MCF 10A (cell line): ENCODE data around the gene NAIF1. TPM values are rescaled to one million over a fixed set of nuclear protein-coding genes. Genes with fewer than 3 reads are reported as not detected.

ENCODE experiments used
- BruUV-seq: library from RNA; stranded (reverse); fragments of 400-500 nt; replicated peaks from 2 replicates; lab custom pipeline; 2021; lab: Mats Ljungman, UMichigan
- CTCF ChIA-PET: fragments of 300-600 bp; sonication (Branson Sonifier 250); formaldehyde crosslinking; extraction: SDS; loops from one replicate; lab custom pipeline; 2021; ENCODE audit warnings: antibody characterized with exemption, inconsistent platforms; lab: Yijun Ruan, JAX
- POLR2A ChIA-PET: fragments of 300-600, 350-650 bp; sonication (Branson Sonifier 250); formaldehyde crosslinking; extraction: SDS; loops from one replicate; lab custom pipeline; 2020; ENCODE audit warnings: antibody characterized with exemption, inconsistent platforms; lab: Yijun Ruan, JAX
- DNase-seq: peaks from one replicate; pipeline ENCODE4 v3.0.0-alpha.2; 2018; ENCODE audit not compliant: unreplicated experiment
- H3K27ac Mint-ChIP-seq: one replicate; pipeline ENCODE4 v1.8.0; 2022; ENCODE audit warnings: mild to moderate bottlenecking, low read depth, mixed read lengths; ENCODE audit not compliant: unreplicated experiment
- H3K27me3 Mint-ChIP-seq: one replicate; pipeline ENCODE4 v1.8.0; 2022; ENCODE audit warnings: mixed read lengths; ENCODE audit not compliant: insufficient read depth, unreplicated experiment
- H3K36me3 Mint-ChIP-seq: one replicate; pipeline ENCODE4 v1.8.0; 2022; ENCODE audit warnings: mild to moderate bottlenecking, moderate library complexity, mixed read lengths; ENCODE audit not compliant: insufficient read depth, unreplicated experiment
- H3K4me1 Mint-ChIP-seq: one replicate; pipeline ENCODE4 v1.8.0; 2022; ENCODE audit warnings: mixed read lengths; ENCODE audit not compliant: insufficient read depth, unreplicated experiment
- H3K4me3 Mint-ChIP-seq: one replicate; pipeline ENCODE4 v1.8.0; 2022; ENCODE audit warnings: mild to moderate bottlenecking, moderate library complexity, mixed read lengths; ENCODE audit not compliant: unreplicated experiment
- H3K9me3 Mint-ChIP-seq: one replicate; pipeline ENCODE4 v1.8.0; 2022; ENCODE audit warnings: mixed read lengths; ENCODE audit not compliant: unreplicated experiment
- CTCF ChIP-seq: fragments of 200-600 bp; IDR thresholded peaks from one replicate; pipeline ENCODE4 v1.8.0; 2022; ENCODE audit warnings: antibody characterized with exemption, mild to moderate bottlenecking; ENCODE audit not compliant: unreplicated experiment
- intact Hi-C: fragments of 100-400 bp; cut with micrococcal nuclease; formaldehyde crosslinking; loops from 2 replicates; pipeline ENCODE4 v1.14.1; 2022
- total RNA-seq: library from RNA; stranded (reverse); gene quantifications from 2 replicates; pipeline ENCODE4 v1.2.3, GENCODE V29; 2022

NAIF1 gene
- total RNA-seq, 1 experiment from 2014 or later = 15.8 TPM

DNA sequence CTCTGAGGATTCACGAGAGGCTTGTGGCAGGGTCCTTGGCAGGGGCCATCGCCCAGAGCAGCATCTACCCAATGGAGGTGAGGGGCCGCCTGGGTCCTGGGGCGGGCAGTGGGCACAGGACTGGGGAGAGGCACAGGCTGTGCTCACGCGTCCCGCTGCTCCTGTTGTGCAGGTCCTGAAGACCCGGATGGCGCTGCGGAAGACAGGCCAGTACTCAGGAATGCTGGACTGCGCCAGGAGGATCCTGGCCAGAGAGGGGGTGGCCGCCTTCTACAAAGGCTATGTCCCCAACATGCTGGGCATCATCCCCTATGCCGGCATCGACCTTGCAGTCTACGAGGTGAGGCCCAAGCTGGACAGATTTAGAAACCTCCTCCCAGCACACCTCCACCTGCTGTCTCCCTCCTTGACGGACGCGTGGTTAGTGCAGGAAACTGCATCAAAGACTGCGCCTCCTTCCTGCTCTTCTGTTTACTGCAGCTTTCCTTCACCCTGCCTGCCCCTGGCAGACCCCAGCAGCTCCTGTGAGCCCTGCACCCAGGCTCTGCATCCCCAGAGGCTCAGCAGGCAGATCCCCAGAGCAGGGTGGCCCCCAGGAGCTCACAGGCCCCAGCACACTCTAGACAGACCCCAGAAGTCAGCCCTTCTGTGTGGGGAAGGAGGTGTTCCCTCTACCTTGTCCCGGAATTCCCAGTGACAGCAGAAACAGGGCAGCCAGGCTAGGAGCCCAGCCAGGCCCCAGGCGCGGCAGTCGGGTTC, 39.2 kb upstream of the NAIF1 start:
- no peaks in the 10 kb centered on the region for H3K4me1 Mint-ChIP-seq
- no peak for TF ChIP-seq CTCF
- no peak for DNase-seq
- CTCF ChIA-PET = interaction anchor here (0.6 to 6.6 kb wide), 3 partner anchors 10 to 71 kb away, joined by 4 to 62 read pairs (median 5); no protein-coding TSS in a partner anchor
- BruUV-seq = no TSS peak
- peaks cover 49% of the 10 kb centered on the region for H3K36me3 Mint-ChIP-seq
- no peak overlapping the region for H3K27ac Mint-ChIP-seq
- intact Hi-C loops = no loop called here
- H3K9me3 Mint-ChIP-seq = no peaks in the 10 kb centered on the region
- POLR2A ChIA-PET = no interaction called here
- no peak overlapping the region for H3K4me3 Mint-ChIP-seq
- H3K27me3 Mint-ChIP-seq = no peaks in the 10 kb centered on the region

- no peak overlapping the region for H3K27ac Mint-ChIP-seq
- intact Hi-C loops = no loop called here
- ChIA-PET CTCF (interaction anchor here (0.7 to 6.6 kb wide), 2 partner anchors 11 to 229 kb away, joined by 4 to 62 read pairs; no protein-coding TSS in a partner anchor), POLR2A (no interaction called here)
- no peak overlapping the region for H3K4me3 Mint-ChIP-seq
- no peaks in the 10 kb centered on the region for H3K27me3 Mint-ChIP-seq
- no peak for DNase-seq
- no peak for TF ChIP-seq CTCF
- H3K9me3 Mint-ChIP-seq = no peaks in the 10 kb centered on the region
- peaks cover 51% of the 10 kb centered on the region for H3K36me3 Mint-ChIP-seq
- no TSS peak for BruUV-seq
- no peaks in the 10 kb centered on the region for H3K4me1 Mint-ChIP-seq
These were observed 38.5 kb upstream of the NAIF1 start for GRCh38 chr9:128105538-128106175.

- ChIA-PET CTCF (interaction anchor here (0.7 to 6.6 kb wide), 2 partner anchors 12 to 16 kb away, joined by 3 to 62 read pairs; no protein-coding TSS in a partner anchor), POLR2A (no interaction called here)
- Mint-ChIP-seq H3K36me3 (peaks cover 52% of the 10 kb centered on the region), H3K9me3 (no peaks in the 10 kb centered on the region), H3K4me3 (no peak overlapping the region), H3K27me3 (no peaks in the 10 kb centered on the region), H3K4me1 (peaks cover under 1% of the 10 kb centered on the region), H3K27ac (no peak overlapping the region)
- intact Hi-C loops = no loop called here
- no peak for DNase-seq
- no TSS peak for BruUV-seq
- no peak for TF ChIP-seq CTCF
These were observed 37.1 kb upstream of the NAIF1 start for GRCh38 chr9:128104171-128104618.

GRCh38 chr9:128103589-128103962, 36.5 kb upstream of the NAIF1 start:
- Mint-ChIP-seq H3K4me1 (peaks cover 6% of the 10 kb centered on the region), H3K27me3 (no peaks in the 10 kb centered on the region), H3K27ac (peak overlapping the region; percentile 61), H3K4me3 (no peak overlapping the region), H3K36me3 (peaks cover 52% of the 10 kb centered on the region), H3K9me3 (no peaks in the 10 kb centered on the region)
- DNase-seq = no peak
- TF ChIP-seq CTCF = peak; percentile 7
- ChIA-PET CTCF (interaction anchor here (0.6 to 6.6 kb wide), 3 partner anchors 13 to 398 kb away, joined by 3 to 62 read pairs (median 3); no protein-coding TSS in a partner anchor), POLR2A (no interaction called here)
- no TSS peak for BruUV-seq
- intact Hi-C loops = no loop called here
